WTC11 (cell line): ENCODE measurements around the gene MED27. TPM values are rescaled to one million over a fixed set of nuclear protein-coding genes. Genes with fewer than 3 reads are reported as not detected.

Experiments
- ATAC-seq: fragments of 200-7000 bp; cut with Tn5 transposase; 2 replicates; pipeline ENCODE4 v1.10.0; 2021; ENCODE audit warnings: mild to moderate bottlenecking, moderate library complexity
- CTCF ChIA-PET: fragments of 300-600 bp; sonication (Branson Sonifier 250); formaldehyde crosslinking; loops from one replicate; lab custom pipeline; 2021; ENCODE audit warnings: antibody characterized with exemption; lab: Charles Lee
- POLR2A ChIA-PET: fragments of 350-600 bp; sonication (Branson Sonifier 250); formaldehyde crosslinking; loops from one replicate; lab custom pipeline; 2021; ENCODE audit warnings: antibody characterized with exemption; lab: Charles Lee
- DNase-seq: peaks from one replicate; pipeline ENCODE4 v3.0.0; 2021; ENCODE audit warnings: low spot score
- H3K27ac Mint-ChIP-seq: 2 replicates; pipeline ENCODE4 v1.8.0; 2021; ENCODE audit warnings: mixed read lengths
- H3K27me3 Mint-ChIP-seq: 2 replicates; pipeline ENCODE4 v1.8.0; 2021; ENCODE audit warnings: low read depth, mild to moderate bottlenecking, moderate library complexity, mixed read lengths
- H3K36me3 Mint-ChIP-seq: 2 replicates; pipeline ENCODE4 v1.8.0; 2021; ENCODE audit warnings: mixed read lengths
- H3K4me1 Mint-ChIP-seq: 2 replicates; pipeline ENCODE4 v1.8.0; 2022; ENCODE audit warnings: mixed read lengths
- H3K4me3 Mint-ChIP-seq: 2 replicates; pipeline ENCODE4 v1.8.0; 2021; ENCODE audit warnings: mild to moderate bottlenecking, moderate library complexity, mixed read lengths
- H3K9me3 Mint-ChIP-seq: 2 replicates; pipeline ENCODE4 v1.8.0; 2021; ENCODE audit warnings: mixed read lengths
- ATF1 ChIP-seq: sonication (generic); formaldehyde crosslinking; IDR thresholded peaks from 2 replicates; pipeline ENCODE4 v1.8.1; 2023; ENCODE audit warnings: mild to moderate bottlenecking, moderate library complexity, missing genetic modification reagents
- ELF4 ChIP-seq: sonication (generic); formaldehyde crosslinking; IDR thresholded peaks from 2 replicates; pipeline ENCODE4 v1.8.1; 2022; ENCODE audit warnings: low read depth, mild to moderate bottlenecking, moderate library complexity, missing genetic modification reagents
- GABPB1 ChIP-seq: sonication (generic); formaldehyde crosslinking; IDR thresholded peaks from 2 replicates; pipeline ENCODE4 v1.8.1; 2023; ENCODE audit warnings: mild to moderate bottlenecking, missing genetic modification reagents
- GRHL2 ChIP-seq: fragments of 250-450 bp; sonication (Bioruptor Pico); IDR thresholded peaks from 2 replicates; pipeline ENCODE4 v1.8.0; 2022; ENCODE audit warnings: mild to moderate bottlenecking, moderate library complexity; ENCODE audit not compliant: insufficient replicate concordance, severe bottlenecking
- MYBL2 ChIP-seq: sonication (generic); formaldehyde crosslinking; IDR thresholded peaks from 2 replicates; pipeline ENCODE4 v1.8.1; 2023; ENCODE audit warnings: mild to moderate bottlenecking, moderate library complexity, missing genetic modification reagents
- NFYB ChIP-seq: sonication (generic); formaldehyde crosslinking; conservative IDR thresholded peaks from 2 replicates; pipeline ENCODE4 v1.8.0; 2022; ENCODE audit warnings: low read depth, missing genetic modification reagents
- NR3C1 ChIP-seq: sonication (generic); formaldehyde crosslinking; conservative IDR thresholded peaks from 2 replicates; pipeline ENCODE4 v1.8.1; 2023; ENCODE audit warnings: low read depth, mild to moderate bottlenecking, missing genetic modification reagents
- OVOL2 ChIP-seq: fragments of 250-450 bp; sonication (Bioruptor Pico); IDR thresholded peaks from 2 replicates; pipeline ENCODE4 v1.9.0; 2021; ENCODE audit warnings: mild to moderate bottlenecking, borderline replicate concordance
- SMAD4 ChIP-seq: sonication (generic); formaldehyde crosslinking; IDR thresholded peaks from 2 replicates; pipeline ENCODE4 v1.8.0; 2022; ENCODE audit warnings: mild to moderate bottlenecking, missing genetic modification reagents
- TEAD4 ChIP-seq: sonication (generic); formaldehyde crosslinking; IDR thresholded peaks from 2 replicates; pipeline ENCODE4 v1.8.0; 2022; ENCODE audit warnings: mild to moderate bottlenecking, missing genetic modification reagents
- ZNF121 ChIP-seq: sonication (generic); formaldehyde crosslinking; IDR thresholded peaks from 2 replicates; pipeline ENCODE4 v1.8.0; 2023; ENCODE audit warnings: missing genetic modification reagents
- ZNF138 ChIP-seq: sonication (generic); formaldehyde crosslinking; conservative IDR thresholded peaks from 2 replicates; pipeline ENCODE4 v1.8.1; 2022; ENCODE audit warnings: mild to moderate bottlenecking, moderate library complexity, missing genetic modification reagents
- ZNF317 ChIP-seq: sonication (generic); formaldehyde crosslinking; IDR thresholded peaks from 2 replicates; pipeline ENCODE4 v1.8.1; 2023; ENCODE audit warnings: low read depth, mild to moderate bottlenecking, moderate library complexity, missing genetic modification reagents, borderline replicate concordance
- ZNF396 ChIP-seq: fragments of 250-450 bp; sonication (Bioruptor Pico); IDR thresholded peaks from 2 replicates; pipeline ENCODE4 v1.8.0; 2021; ENCODE audit warnings: mild to moderate bottlenecking, moderate library complexity, borderline replicate concordance
- total RNA-seq: library from RNA; stranded (reverse); gene quantifications from 3 replicates; pipeline ENCODE4 v1.2.3, GENCODE V29; 2021
- TF ChIP-seq, protein P1 (sequence below): fragments of 250-450 bp; sonication (Bioruptor Pico); IDR thresholded peaks from 2 replicates; pipeline ENCODE4 v1.9.0; 2021; ENCODE audit warnings: moderate library complexity, mild to moderate bottlenecking, inconsistent platforms, borderline replicate concordance
- TF ChIP-seq, protein P2 (sequence below): fragments of 200-600 bp; IDR thresholded peaks from 2 replicates; pipeline ENCODE4 v1.8.0; 2022; ENCODE audit warnings: antibody characterized with exemption
- TF ChIP-seq, protein P3 (sequence below): sonication (generic); formaldehyde crosslinking; IDR thresholded peaks from 2 replicates; pipeline ENCODE4 v1.8.1; 2023; ENCODE audit warnings: mild to moderate bottlenecking, missing genetic modification reagents
- TF ChIP-seq, protein P4 (sequence below): sonication (generic); formaldehyde crosslinking; IDR thresholded peaks from 2 replicates; pipeline ENCODE4 v1.8.1; 2023; ENCODE audit warnings: mild to moderate bottlenecking, missing genetic modification reagents, moderate library complexity
- TF ChIP-seq, protein P5 (sequence below): fragments of 250-450 bp; sonication (Bioruptor Pico); IDR thresholded peaks from 2 replicates; pipeline ENCODE4 v2.1.2; 2022; ENCODE audit warnings: mild to moderate bottlenecking, moderate library complexity
- TF ChIP-seq, protein P6 (sequence below): sonication (generic); formaldehyde crosslinking; IDR thresholded peaks from 2 replicates; pipeline ENCODE4 v1.8.1; 2023; ENCODE audit warnings: mild to moderate bottlenecking, missing genetic modification reagents, moderate library complexity
- TF ChIP-seq, protein P7 (sequence below): sonication (generic); formaldehyde crosslinking; IDR thresholded peaks from 2 replicates; pipeline ENCODE4 v1.8.0; 2022; ENCODE audit warnings: missing genetic modification reagents
- TF ChIP-seq, protein P8 (sequence below): sonication (generic); formaldehyde crosslinking; IDR thresholded peaks from 2 replicates; pipeline ENCODE4 v1.8.1; 2022; ENCODE audit warnings: mild to moderate bottlenecking, moderate library complexity, missing genetic modification reagents
- TF ChIP-seq, protein P9 (sequence below): sonication (generic); formaldehyde crosslinking; IDR thresholded peaks from 2 replicates; pipeline ENCODE4 v1.8.1; 2022; ENCODE audit warnings: missing genetic modification reagents, borderline replicate concordance

Gene MED27
- total RNA-seq, 1 experiment from 2014 or later, result 27.9 TPM

DNA sequence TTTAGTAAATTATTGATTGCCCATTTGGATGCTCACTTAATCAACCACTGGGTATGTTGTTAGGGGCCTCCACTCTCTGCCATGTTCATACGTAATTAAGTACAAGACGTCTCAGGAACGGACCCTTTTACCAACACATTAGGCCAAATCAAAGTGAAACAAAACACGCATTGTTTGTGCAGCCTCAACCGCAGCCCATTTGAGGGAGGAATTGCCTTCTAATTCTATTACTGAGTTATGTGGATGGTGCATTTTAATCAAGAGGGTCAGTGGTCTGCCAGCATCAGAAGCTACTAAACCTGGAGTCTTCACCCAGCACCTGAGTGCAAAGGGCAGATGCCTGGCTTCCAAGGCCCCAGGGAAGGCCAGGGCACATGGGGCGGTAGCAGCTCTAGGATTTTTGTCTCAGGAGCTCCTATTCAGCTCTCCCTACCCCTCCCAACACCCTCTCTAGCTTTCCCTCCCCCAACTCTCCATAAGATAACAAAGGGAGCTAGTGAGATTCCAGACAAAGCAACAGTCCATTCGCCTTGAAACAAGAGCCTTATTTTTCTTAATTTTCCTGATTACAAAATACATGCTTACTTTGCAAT is 7.9 kb upstream of the MED27 start (continued):
- TF ChIP-seq, protein P1, sequence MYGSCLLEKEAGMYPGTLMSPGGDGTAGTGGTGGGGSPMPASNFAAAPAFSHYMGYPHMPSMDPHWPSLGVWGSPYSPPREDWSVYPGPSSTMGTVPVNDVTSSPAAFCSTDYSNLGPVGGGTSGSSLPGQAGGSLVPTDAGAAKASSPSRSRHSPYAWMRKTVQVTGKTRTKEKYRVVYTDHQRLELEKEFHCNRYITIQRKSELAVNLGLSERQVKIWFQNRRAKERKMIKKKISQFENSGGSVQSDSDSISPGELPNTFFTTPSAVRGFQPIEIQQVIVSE, result no peak
- TF ChIP-seq TEAD4 (no peak), GABPB1 (CRISPR knock-in tag) (no peak), ZNF138 (no peak), ZNF317 (no peak), ZNF121 (CRISPR knock-in tag) (no peak), SMAD4 (CRISPR knock-in tag) (no peak), NFYB (CRISPR knock-in tag) (no peak)
- TF ChIP-seq, protein P2, sequence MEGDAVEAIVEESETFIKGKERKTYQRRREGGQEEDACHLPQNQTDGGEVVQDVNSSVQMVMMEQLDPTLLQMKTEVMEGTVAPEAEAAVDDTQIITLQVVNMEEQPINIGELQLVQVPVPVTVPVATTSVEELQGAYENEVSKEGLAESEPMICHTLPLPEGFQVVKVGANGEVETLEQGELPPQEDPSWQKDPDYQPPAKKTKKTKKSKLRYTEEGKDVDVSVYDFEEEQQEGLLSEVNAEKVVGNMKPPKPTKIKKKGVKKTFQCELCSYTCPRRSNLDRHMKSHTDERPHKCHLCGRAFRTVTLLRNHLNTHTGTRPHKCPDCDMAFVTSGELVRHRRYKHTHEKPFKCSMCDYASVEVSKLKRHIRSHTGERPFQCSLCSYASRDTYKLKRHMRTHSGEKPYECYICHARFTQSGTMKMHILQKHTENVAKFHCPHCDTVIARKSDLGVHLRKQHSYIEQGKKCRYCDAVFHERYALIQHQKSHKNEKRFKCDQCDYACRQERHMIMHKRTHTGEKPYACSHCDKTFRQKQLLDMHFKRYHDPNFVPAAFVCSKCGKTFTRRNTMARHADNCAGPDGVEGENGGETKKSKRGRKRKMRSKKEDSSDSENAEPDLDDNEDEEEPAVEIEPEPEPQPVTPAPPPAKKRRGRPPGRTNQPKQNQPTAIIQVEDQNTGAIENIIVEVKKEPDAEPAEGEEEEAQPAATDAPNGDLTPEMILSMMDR, result no peak
- TF ChIP-seq, protein P3, sequence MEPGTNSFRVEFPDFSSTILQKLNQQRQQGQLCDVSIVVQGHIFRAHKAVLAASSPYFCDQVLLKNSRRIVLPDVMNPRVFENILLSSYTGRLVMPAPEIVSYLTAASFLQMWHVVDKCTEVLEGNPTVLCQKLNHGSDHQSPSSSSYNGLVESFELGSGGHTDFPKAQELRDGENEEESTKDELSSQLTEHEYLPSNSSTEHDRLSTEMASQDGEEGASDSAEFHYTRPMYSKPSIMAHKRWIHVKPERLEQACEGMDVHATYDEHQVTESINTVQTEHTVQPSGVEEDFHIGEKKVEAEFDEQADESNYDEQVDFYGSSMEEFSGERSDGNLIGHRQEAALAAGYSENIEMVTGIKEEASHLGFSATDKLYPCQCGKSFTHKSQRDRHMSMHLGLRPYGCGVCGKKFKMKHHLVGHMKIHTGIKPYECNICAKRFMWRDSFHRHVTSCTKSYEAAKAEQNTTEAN (CRISPR knock-in tag), result no peak
- TF ChIP-seq, protein P4, sequence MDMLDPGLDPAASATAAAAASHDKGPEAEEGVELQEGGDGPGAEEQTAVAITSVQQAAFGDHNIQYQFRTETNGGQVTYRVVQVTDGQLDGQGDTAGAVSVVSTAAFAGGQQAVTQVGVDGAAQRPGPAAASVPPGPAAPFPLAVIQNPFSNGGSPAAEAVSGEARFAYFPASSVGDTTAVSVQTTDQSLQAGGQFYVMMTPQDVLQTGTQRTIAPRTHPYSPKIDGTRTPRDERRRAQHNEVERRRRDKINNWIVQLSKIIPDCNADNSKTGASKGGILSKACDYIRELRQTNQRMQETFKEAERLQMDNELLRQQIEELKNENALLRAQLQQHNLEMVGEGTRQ (CRISPR knock-in tag), result no peak

DNA sequence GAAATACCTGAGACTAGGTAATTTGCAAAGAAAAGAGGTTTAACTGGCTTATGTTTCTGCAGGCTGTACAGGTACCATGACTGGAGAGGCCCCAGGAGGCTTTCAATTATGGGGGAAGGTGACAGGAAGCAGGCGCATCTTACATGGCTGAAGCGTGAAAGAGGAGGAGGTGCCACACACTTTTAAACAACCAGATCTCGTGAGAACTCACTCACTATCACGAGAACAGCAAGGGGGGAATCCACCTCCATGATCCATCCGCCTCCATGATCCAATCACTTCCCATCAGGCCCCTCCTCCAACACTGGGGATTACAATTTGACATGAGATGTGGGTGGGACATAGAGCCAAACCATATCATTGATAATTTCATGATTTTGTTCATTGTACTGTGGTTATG is 2.5 kb upstream of the MED27 start:
- H3K36me3 Mint-ChIP-seq, result no peaks in the 10 kb centered on the region; the same call in 1 of the 2 replicates
- no peak overlapping the region for H3K4me3 Mint-ChIP-seq
- ChIA-PET POLR2A (no interaction called here), CTCF (no interaction called here)
- peaks cover 17% of the 10 kb centered on the region for H3K4me1 Mint-ChIP-seq
- no peaks in the 10 kb centered on the region; the same call in 1 of the 2 replicates for H3K27me3 Mint-ChIP-seq
- H3K27ac Mint-ChIP-seq, result no peak overlapping the region
- H3K9me3 Mint-ChIP-seq, result no peaks in the 10 kb centered on the region
- DNase-seq (no peak), ATAC-seq (no peak)
- TF ChIP-seq MYBL2 (CRISPR knock-in tag) (no peak), NR3C1 (CRISPR knock-in tag) (no peak), OVOL2 (CRISPR knock-in tag) (no peak), ZNF396 (CRISPR knock-in tag) (no peak), ELF4 (CRISPR knock-in tag) (no peak), GRHL2 (CRISPR knock-in tag) (no peak), ATF1 (CRISPR knock-in tag) (no peak)
- TF ChIP-seq, protein P5, sequence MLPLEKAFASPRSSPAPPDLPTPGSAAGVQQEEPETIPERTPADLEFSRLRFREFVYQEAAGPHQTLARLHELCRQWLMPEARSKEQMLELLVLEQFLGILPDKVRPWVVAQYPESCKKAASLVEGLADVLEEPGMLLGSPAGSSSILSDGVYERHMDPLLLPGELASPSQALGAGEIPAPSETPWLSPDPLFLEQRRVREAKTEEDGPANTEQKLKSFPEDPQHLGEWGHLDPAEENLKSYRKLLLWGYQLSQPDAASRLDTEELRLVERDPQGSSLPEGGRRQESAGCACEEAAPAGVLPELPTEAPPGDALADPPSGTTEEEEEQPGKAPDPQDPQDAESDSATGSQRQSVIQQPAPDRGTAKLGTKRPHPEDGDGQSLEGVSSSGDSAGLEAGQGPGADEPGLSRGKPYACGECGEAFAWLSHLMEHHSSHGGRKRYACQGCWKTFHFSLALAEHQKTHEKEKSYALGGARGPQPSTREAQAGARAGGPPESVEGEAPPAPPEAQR, result no peak
- TF ChIP-seq, protein P6, sequence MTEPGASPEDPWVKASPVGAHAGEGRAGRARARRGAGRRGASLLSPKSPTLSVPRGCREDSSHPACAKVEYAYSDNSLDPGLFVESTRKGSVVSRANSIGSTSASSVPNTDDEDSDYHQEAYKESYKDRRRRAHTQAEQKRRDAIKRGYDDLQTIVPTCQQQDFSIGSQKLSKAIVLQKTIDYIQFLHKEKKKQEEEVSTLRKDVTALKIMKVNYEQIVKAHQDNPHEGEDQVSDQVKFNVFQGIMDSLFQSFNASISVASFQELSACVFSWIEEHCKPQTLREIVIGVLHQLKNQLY (CRISPR knock-in tag), result no peak
- TF ChIP-seq, protein P7, sequence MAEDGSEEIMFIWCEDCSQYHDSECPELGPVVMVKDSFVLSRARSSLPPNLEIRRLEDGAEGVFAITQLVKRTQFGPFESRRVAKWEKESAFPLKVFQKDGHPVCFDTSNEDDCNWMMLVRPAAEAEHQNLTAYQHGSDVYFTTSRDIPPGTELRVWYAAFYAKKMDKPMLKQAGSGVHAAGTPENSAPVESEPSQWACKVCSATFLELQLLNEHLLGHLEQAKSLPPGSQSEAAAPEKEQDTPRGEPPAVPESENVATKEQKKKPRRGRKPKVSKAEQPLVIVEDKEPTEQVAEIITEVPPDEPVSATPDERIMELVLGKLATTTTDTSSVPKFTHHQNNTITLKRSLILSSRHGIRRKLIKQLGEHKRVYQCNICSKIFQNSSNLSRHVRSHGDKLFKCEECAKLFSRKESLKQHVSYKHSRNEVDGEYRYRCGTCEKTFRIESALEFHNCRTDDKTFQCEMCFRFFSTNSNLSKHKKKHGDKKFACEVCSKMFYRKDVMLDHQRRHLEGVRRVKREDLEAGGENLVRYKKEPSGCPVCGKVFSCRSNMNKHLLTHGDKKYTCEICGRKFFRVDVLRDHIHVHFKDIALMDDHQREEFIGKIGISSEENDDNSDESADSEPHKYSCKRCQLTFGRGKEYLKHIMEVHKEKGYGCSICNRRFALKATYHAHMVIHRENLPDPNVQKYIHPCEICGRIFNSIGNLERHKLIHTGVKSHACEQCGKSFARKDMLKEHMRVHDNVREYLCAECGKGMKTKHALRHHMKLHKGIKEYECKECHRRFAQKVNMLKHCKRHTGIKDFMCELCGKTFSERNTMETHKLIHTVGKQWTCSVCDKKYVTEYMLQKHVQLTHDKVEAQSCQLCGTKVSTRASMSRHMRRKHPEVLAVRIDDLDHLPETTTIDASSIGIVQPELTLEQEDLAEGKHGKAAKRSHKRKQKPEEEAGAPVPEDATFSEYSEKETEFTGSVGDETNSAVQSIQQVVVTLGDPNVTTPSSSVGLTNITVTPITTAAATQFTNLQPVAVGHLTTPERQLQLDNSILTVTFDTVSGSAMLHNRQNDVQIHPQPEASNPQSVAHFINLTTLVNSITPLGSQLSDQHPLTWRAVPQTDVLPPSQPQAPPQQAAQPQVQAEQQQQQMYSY (CRISPR knock-in tag), result no peak
- TF ChIP-seq, protein P8, sequence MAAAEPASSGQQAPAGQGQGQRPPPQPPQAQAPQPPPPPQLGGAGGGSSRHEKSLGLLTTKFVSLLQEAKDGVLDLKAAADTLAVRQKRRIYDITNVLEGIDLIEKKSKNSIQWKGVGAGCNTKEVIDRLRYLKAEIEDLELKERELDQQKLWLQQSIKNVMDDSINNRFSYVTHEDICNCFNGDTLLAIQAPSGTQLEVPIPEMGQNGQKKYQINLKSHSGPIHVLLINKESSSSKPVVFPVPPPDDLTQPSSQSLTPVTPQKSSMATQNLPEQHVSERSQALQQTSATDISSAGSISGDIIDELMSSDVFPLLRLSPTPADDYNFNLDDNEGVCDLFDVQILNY, result no peak
- TF ChIP-seq, protein P9, sequence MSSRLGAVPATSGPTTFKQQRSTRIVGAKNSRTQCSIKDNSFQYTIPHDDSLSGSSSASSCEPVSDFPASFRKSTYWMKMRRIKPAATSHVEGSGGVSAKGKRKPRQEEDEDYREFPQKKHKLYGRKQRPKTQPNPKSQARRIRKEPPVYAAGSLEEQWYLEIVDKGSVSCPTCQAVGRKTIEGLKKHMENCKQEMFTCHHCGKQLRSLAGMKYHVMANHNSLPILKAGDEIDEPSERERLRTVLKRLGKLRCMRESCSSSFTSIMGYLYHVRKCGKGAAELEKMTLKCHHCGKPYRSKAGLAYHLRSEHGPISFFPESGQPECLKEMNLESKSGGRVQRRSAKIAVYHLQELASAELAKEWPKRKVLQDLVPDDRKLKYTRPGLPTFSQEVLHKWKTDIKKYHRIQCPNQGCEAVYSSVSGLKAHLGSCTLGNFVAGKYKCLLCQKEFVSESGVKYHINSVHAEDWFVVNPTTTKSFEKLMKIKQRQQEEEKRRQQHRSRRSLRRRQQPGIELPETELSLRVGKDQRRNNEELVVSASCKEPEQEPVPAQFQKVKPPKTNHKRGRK (CRISPR knock-in tag), result no peak
